GM19351 (cell line): Measurements from ENCODE around the gene SLC7A10.

ENCODE experiments used
- ATAC-seq: cut with Tn5 transposase; IDR thresholded peaks from one replicate; pipeline ENCODE4 v1.9.1; 2021; ENCODE audit warnings: mild to moderate bottlenecking, moderate library complexity; ENCODE audit not compliant: unreplicated experiment

SLC7A10 gene

DNA sequence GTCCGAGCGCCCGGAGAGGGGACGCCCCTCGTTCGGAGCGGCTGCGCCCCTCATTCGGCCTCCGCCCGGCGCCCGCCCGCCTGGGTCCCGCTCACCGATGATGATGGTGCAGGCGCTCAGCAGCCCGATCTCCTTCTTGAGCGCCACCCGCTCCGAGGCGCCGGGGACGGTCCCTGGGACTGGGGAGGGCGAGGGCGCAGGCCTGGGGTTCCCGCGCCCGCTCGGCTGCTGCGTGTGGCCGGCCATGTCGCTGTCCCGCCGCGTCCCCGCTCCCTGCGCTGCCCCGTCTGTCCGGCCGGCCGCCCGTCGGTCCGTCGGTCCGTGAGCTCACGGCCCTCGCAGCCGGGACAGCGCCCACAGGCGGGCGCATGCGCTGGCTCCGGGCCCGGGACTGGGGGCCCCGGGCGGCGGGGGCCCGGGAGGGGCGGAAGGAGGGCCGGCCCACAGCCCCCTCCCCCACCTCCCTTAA lies at the start of gene SLC7A10:
Gene SLC7A10 (minus strand): TSS at position 393 of the 469 bp plus-strand sequence. CDS start 147 bp downstream, at position 246.
- no peak for ATAC-seq

DNA sequence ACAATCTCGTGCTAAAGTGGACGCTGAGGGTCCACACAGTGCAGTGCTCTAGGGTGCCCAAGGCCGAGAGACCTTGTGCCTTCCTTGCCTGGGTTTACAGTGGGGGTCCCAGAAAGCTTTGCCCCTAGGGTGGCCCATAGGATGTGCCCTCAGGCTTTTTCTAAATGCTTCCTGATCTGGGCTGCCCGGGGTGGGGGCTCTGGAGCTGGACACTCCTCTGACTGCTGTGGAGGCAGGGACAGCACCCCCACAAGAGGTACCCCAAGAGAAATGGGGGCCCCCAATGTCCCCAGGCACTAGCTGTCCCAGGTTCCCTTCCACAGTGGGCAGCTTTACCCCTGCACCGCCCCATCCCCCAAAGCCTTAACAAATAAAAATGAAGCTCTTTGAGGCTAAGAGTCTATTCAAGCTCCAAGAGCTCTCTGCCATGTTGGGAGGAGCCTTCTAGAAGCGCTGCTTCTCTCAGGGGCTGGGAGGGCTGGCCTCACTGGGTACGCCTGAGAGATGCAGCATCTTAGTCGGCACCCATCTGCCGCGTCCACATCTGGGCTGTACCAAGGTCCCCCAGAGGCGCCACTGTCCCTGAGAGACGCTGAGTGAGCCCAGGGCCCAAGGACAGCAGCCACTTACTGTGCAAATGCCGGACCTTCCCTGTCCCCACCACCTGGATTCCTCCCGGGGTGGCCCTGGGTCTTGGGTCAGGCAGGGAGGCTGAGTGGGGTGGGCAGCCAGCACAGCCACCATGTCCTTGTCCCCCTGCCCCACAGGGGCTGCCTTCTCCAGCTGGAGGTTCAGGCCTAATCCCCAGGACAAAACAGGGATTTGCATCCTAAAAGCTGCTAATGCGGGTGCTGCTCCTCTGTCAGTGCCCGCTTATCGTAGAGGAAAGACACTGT lies 49.3 kb upstream of the SLC7A10 start:
- ATAC-seq = no peak

DNA sequence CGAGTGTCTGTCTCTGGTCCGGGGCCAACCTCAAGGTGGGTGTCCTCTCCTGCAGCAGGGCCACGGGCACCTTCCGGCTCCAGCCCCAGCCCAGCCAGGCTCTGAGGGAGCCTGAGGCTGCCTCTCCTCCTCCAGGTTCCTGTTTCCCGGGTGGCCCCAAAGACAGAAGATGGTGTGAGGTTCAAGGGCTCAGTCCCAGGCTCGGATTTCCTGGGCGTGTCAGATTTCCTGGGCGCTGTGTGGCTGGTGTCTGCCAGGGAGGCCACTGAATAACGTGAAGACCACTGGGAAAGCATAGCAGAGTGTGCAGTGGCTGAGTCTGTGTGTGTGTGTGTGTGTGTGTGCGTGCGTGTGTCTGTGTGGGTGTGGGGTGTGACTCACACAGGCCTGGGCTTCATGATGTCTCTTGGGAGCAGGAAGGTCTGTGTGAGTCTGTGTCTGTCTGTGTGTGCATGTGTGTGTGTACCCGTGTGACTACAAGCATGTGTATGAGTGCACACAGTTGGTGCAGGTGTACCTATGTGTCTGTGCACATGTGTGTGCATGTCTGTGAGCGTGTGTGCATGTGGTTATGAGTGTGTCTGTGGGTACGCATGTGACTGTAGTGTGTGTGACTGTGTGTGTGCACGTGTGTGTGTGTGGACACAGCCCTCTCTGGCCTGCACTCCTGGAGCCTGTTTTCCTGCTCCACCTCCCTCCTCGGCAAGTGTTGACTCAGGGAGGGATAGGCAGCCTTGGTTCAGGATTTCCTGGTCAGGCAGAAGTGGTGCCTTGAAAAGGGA lies 48.4 kb upstream of the SLC7A10 start:
- no peak for ATAC-seq

GRCh38 chr19:33273065-33273736 lies 47.6 kb upstream of the SLC7A10 start:
- ATAC-seq = no peak

- ATAC-seq = no peak
Measured at GRCh38 chr19:33271246-33272021, 45.8 kb upstream of the SLC7A10 start.

GRCh38 chr19:33270769-33271168 lies 45.1 kb upstream of the SLC7A10 start:
- ATAC-seq = no peak

- no peak for ATAC-seq
Measured at GRCh38 chr19:33269016-33269415, 43.4 kb upstream of the SLC7A10 start.

- no peak for ATAC-seq
Measured at GRCh38 chr19:33268162-33268991, 42.7 kb upstream of the SLC7A10 start.

DNA sequence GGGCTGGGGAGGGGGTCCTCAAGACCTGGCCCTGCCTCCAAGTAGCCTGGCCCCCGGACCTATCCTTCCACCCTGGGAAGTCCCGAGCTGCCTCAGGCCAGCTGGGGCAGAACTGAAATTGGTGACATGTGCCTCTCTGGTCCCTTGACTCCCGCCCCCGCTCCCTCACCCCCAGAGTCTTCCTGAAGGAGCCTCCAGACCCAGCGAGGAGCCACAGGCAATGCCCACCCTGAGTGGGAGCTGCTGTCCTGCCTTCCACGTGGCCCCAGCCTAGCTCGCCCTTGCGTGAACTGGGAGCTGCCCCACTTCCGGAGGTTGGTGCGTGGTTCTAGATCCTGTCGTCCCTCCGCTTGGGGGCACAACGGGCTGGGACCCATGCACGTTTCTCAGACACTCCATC lies 42.1 kb upstream of the SLC7A10 start:
- ATAC-seq = no peak

DNA sequence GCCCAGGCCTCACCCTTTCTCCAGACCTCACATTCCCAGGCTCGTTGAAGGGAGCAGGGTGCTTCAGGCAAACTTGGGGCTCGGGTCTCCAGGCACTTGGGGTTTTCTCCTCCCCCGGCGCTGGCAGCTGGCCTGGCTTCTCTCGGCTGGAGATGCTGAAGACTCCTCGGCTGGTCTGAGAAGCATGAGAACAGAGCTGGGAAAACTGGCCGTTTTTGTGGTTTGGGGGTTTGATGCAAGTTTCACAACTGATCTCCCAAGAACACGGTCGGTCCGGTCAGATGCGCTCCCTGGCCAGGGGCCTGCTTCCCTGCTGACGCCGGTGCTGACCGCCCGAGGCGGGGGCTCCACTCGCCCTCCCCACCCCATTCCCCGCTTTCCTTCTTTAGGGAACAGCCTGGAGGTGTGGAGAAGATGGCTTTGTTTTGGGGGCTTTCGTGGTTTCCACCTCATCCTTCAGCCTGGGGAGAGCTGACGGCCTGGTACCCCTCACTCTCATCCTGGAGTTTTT lies 41.4 kb upstream of the SLC7A10 start:
- ATAC-seq = no peak

GRCh38 chr19:33264881-33265445 lies 39.3 kb upstream of the SLC7A10 start:
- ATAC-seq = no peak

- no peak for ATAC-seq
Measured at GRCh38 chr19:33263325-33264023, 37.8 kb upstream of the SLC7A10 start.

DNA sequence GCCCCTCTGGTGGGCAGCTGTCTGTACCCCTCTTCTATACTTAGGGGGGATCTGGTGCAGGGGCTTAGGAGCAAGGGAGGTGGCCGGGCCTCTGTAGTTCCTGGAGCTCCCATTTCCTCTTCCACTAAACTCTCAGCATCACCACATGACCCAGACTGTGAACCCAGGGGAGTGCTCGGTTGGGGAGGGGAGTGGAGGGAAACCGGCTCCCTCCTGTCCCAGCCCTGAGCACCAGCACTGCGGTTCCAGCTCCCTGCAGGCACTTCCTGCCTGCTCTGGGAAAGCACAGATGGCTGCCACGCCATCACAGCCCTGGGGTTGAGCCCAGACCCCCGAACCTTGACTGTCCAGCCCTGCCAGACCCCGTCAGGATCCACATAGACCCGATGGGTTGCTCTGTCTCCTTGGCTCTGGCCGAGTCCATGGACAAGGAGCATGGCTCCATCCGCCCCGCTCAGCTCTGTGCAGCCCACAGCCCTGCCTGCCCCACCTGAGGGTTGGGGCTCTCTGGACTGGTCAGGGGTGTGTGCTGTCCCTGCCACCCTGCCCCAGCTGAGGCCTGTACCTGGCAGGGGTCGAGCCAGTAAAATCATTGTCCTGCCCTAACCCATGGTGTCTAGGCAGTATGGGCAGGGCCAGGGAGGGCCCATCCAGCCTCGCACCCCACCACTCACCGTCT lies 36.0 kb upstream of the SLC7A10 start:
- ATAC-seq = no peak

GRCh38 chr19:33260628-33261418 lies 35.2 kb upstream of the SLC7A10 start:
- ATAC-seq = no peak

DNA sequence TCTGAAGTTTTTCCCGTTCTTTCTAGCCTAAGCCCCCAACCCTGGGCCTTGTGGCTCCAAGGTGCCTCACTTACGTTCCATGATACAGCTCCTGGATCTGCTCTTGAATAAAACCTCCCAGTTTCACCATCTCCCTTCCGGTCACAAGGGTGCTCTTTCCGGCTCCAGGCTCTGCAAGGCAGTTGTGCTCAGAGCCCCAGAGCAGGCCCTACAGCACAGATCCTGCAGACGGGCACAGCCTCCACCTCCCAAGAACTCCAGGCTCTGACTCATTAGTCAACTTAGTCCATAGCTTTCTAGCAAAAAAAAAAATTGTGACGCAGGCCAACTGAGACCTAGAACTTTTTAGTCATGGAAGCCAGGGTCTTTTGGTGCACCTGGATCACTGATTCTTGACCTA lies 33.9 kb upstream of the SLC7A10 start:
- no peak for ATAC-seq

DNA sequence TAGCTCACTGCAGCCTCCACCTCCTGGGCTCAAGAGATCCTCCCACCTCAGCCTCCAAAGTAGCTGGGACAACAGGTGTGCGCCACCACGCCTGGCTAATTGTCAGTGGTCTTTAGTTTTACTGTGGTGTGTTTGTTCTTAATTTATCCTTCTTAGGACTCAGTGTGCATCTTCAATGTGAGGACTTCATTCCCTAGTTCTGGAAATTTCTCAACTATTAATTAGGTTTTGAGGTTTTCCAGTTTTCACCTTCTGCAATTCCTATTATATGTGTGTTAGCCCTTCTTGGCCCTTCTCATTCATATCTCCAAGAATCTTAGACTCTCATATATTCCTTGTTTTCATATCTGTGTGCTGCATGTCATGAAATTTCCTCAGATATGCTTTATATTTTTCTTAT lies 32.2 kb upstream of the SLC7A10 start:
- ATAC-seq = no peak

DNA sequence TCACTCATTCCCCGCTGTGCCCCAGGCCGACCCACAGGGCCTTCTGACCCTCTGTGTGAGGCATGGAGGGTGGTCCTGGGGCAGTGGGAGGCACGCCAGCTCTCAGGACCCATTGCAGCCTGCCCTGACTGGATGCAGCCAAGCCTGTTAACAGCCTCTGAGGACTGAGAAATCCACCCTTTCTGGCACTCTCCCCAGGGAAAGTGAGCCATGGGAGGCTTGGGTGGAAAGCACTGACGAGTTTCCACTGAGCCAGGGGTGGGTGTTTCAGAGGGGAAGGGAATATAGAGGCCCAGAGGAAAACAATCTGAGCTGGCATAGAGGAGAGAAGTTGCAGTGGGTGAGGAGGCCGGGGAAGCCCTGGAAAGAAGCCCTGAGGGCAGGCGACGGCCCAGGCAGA lies 30.6 kb upstream of the SLC7A10 start:
- ATAC-seq = no peak
